Measurements from ENCODE around the gene SORBS1.

DNA sequence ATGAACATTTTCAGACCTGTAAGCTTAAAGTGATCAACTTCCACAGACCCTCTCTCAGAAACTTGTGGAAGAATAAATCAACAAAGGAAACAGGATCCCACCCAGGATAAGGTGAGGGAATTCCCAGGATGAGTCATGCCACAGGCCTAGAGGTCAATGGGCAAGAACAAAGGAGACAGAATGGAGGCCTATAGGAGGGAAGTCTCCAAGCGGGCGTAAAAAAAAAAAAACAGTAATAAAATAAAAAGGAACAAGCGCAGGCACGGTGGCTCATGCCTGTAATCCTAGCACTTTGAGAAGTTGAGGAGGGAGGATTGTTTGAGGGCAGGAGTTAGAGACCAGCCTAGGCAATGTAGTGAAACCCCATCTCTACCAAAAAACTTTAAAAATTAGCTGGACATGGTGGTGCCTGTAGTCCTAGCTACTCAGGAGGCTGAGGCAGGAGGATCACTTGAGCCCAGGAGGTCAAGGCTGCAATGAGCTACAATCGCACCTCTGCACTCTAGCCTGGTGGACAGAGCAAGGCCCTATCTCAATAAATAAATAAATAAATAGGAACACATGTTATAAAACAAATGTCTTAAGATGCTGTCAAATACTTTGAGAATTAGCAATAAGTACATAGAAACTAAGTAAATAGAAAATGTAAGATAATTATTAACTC lies 8.4 kb downstream of the SORBS1 start:
- TF ChIP-seq, protein P1, sequence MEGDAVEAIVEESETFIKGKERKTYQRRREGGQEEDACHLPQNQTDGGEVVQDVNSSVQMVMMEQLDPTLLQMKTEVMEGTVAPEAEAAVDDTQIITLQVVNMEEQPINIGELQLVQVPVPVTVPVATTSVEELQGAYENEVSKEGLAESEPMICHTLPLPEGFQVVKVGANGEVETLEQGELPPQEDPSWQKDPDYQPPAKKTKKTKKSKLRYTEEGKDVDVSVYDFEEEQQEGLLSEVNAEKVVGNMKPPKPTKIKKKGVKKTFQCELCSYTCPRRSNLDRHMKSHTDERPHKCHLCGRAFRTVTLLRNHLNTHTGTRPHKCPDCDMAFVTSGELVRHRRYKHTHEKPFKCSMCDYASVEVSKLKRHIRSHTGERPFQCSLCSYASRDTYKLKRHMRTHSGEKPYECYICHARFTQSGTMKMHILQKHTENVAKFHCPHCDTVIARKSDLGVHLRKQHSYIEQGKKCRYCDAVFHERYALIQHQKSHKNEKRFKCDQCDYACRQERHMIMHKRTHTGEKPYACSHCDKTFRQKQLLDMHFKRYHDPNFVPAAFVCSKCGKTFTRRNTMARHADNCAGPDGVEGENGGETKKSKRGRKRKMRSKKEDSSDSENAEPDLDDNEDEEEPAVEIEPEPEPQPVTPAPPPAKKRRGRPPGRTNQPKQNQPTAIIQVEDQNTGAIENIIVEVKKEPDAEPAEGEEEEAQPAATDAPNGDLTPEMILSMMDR (IDR thresholded peaks at IDR 0.05): no peak
- TF ChIP-seq POLR2A (IDR thresholded peaks at IDR 0.05): no peak
